H1 (cell line): Measurements from ENCODE around the gene DOK6. TPM values are rescaled to one million over a fixed set of nuclear protein-coding genes. Genes with fewer than 3 reads are reported as not detected.

Experiments used
- FOSL1 ChIP-seq: IDR thresholded peaks from 2 replicates; pipeline ENCODE4 v1.6.1; 2011; ENCODE audit warnings: mild to moderate bottlenecking, low read depth, low read length, moderate library complexity; ENCODE audit not compliant: insufficient read depth
- KDM5A ChIP-seq: fragments of 200-600 bp; IDR thresholded peaks from 2 replicates; pipeline ENCODE4 v1.7.1; 2012; ENCODE audit warnings: mild to moderate bottlenecking, low read length, inconsistent platforms, mixed read lengths
- SIN3A ChIP-seq, 2 experiments: IDR thresholded peaks in 1 of 2; conservative IDR thresholded peaks in 1 of 2; 2 replicates each; pipeline ENCODE4 v1.6.1; 2011 to 2012; ENCODE audit warnings: low read length in 2 of 2, improper control_type of control experiment in 1 of 2, low read depth in 1 of 2, mild to moderate bottlenecking in 1 of 2
- polyA plus RNA-seq, 7 experiments: library from polyadenylated mRNA; depleted of rRNA in 3 of 7; stranded (reverse) in 5 of 7; unstranded in 2 of 7; fragments of >200 nt in 5 of 7; fragments of 200-250 nt in 2 of 7; gene quantifications; 1 replicate in 5 of 7; 2 replicates in 1 of 7; 4 replicates in 1 of 7; pipeline versions ENCODE4 v1.2.1 to v1.2.3, GENCODE V29; 2011 to 2013; ENCODE audit warnings: missing spikeins in 2 of 7, mixed read lengths in 2 of 7
- total RNA-seq: library from RNA; stranded (reverse); fragmentation: NEBNext Ultra II Directional; extraction: Animal tissue kit (Norgen Biotek cat#: 25700); gene quantifications from 2 replicates; pipeline ENCODE4 v1.2.1, GENCODE V29; 2021

DOK6 gene
- total and polyA plus RNA-seq, 2 of the 8 experiments (the other 6 are each of a cell fraction or from before 2014, with no cell fraction given): 0.33 to 0.50 TPM

DNA sequence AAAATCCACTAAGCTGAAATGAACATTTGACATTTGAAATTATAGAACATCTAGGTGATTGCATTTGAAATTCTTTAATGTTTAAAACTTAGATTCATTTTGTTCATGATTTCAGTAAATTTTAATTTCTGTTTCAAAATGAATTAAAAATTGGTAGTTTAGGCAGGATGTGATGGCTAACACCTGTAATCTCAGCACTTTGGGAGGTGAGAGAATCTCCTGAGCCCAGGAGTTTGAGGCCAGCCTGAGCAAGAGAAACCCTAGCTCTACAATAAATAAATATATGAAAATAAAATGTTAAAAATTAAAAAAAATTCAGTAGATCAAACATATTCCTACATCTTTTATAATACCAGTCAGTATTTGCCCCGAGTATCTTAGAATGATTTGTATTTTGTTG, 330.0 kb downstream of the DOK6 start (continued):
- TF ChIP-seq SIN3A (conservative IDR thresholded peaks at IDR 0.05 in 1 of 2, IDR thresholded peaks at IDR 0.05 in 1 of 2; ENCODE audit: low read depth in 1 of 2, low read length in 2 of 2): no peak
- no peak for TF ChIP-seq KDM5A
- TF ChIP-seq FOSL1: no peak
